HG02840 (cell line): ENCODE results near the gene SLC16A6.
"Not testable (repeated sequence)": the region's sequence is repeated elsewhere in the genome, so short reads cannot be mapped to it uniquely, and the experiment has no call there.

Experiments used
- ATAC-seq: cut with Tn5 transposase; IDR thresholded peaks from one replicate; pipeline ENCODE4 v1.9.1; 2021; ENCODE audit warnings: mild to moderate bottlenecking, moderate library complexity, moderate number of reproducible peaks; ENCODE audit not compliant: unreplicated experiment, low FRiP score

The SLC16A6 gene

DNA sequence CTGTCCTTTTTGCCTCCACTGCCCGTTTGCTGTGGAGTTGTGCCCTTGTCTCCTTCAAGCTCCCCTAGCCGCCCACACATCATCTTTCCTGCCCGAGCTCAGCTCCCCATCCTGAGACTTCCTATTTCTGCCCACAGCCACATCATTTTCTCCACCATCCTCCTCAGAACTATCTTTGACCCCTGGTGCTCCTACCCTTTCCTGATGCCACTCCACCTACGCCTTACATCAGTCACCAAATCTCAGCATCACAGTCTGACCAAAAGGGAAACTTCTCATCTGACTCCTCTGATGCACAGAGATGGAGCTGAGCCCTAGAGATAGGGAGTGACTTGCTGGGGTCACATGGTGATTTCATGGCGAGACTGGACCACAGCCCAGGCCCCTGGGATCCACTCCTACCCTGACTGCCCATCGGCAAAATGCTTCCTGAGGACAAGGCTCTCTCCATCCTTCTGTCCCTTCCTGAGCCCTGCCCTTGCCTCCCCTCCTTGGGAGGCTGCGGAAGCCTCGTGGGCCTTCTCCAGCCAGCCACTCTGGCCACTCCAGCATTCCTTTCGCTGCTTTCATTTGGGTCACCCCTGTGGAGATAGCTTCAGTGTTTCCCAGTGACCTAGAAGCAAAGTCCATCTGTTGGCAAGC is 62.8 kb downstream of the SLC16A6 start:
- not testable (repeated sequence) for ATAC-seq

DNA sequence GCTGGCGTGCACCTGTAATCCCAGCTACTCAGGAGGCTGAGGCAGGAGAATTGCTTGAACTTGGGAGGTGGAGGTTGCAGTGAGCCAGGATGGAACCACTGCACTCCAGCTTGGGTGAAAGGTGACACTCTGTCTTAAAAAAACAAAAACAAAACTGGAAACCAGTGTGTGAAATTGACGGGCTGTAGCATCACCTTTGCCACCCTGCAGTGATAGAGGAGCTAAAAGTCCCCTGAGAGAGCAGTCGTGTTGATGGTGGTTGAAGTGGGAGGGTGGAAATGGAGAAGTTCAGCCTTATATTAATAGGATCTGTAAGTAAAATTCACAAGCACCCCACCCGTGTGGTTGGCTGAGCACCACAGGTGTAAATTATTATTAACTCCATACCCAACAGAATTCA is 65.9 kb downstream of the SLC16A6 start:
- not testable (repeated sequence) for ATAC-seq

DNA sequence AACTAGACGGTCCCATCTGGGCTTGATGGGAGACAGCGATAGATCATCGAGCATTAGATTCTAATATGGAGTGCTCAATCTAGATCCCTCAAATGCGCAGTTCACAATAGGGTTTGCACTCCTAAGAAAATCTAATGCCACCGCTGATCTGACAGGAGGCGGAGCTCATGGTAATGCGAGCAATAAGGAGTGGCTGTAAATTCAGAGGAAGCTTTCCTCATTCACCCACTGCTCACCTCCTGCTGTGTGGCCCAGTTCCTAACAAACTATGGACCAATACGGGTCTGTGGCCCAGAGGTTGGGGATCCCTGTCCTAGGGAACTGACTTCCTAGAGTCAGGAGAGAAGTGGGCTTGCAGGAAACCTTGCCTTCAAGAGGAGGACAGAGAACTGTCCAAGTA is 68.3 kb downstream of the SLC16A6 start:
- ATAC-seq, result no peak

DNA sequence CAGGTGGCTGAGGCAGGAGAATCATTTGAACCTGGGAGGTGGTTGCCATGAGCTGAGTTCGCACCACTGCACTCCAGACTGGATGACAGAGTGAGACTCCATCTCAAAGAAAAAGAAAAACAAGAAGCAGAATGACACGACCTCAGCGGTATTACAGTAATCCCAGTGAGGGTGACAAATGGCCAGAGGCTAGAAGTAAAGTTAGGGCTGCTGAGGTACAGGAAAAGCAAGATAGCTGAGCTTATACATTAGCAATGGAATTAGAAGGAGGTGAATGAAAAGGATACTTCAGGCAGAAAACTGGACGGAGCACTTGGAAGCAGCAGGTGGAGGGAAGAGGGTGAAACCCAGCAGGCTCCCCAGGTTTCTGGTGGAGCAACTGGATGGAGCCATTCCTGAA is 69.1 kb downstream of the SLC16A6 start:
- no peak for ATAC-seq

DNA sequence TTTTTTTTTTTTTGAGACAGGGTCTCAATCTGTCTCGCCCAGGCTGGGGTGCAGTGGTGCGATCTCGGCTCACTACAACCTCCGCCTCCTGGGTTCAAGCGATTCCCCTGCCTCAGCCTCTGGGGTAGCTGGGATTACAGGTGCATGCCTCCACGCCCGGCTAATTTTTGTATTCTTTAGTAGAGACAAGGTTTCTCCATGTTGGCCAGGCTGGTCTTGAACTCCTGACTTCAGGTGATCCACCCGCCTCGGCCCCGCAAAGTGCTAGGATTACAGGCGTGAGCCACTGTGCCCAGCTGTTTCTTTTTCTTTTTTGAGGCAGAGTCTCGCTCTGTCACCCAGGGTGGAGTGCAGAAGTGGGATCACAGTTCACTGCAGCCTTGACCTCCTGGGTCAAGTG is 70.1 kb downstream of the SLC16A6 start:
- not testable (repeated sequence) for ATAC-seq

DNA sequence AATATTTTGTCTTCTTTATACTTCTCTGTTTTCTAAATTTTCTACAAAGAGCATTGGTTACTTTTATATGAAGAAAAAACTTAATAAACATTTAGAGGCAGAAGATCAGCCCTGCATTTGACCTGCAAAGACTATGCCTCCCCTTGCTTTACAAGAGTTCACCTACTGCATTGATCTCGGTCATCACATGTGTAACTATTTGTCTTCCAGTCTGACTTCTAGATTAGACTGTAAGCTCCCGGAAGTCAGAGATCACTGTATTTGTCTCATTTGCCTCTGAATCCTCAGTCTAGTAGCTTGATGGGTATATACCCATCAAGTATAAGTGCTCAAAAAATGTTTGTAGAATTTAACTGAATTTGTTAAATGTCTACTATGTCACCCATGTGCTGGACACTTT is 70.7 kb downstream of the SLC16A6 start:
- ATAC-seq, result not testable (repeated sequence)

DNA sequence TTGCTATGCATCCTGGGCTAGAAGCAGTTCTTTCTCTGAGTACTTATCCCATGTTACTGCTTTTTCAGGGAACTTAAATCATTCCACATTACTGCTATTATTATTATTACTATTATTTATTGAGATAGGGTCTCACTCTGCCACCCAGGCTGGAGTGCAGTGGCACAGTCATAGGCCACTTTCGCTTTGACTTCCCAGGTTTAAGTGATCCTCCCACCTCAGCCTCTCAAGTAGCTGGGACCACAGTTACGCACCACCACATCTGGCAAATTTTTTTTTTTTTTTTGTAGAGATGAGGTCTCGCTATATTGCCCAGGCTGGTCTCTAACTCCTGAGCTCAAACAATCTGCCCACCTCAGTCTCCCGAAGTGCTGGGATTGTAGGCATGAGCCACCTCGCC is 71.5 kb downstream of the SLC16A6 start:
- not testable (repeated sequence) for ATAC-seq
